ENCODE measurements around the gene C1QL4.
A peak's percentile ranks its signal among the peaks of the same experiment; 100 is the strongest.
"Not testable (repeated sequence)": the region's sequence is repeated elsewhere in the genome, so short reads cannot be mapped to it uniquely, and the experiment has no call there.

C1QL4 gene

DNA sequence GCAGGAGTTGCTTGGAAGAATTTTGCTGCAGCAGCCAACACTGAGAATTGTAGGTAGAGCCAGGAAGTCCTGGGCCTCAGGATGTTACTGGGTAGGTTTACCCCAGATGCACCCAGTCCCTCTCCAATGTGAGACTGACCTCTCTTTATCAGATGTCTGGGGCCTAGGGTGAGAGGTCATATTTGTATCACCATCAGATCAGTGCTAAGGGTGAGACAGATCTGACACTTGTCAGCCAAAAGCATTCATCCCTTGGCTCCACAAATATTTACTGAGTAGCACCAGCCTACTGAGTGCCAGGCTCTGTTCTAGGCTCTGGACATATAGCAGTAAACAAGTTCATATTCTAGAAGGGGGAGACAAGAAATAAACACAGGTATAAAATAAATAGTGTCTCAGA is 9.6 kb downstream of the C1QL4 start:
- DNase-seq (ENCODE audit: low read depth), result no peak
- H3K4me3 ChIP-seq (ENCODE audit: low read depth, low read length), result no peak overlapping the region
- TF ChIP-seq MYC (IDR thresholded peaks at IDR 0.05; ENCODE audit: low read depth, low read length) (no peak), POLR2A (IDR thresholded peaks at IDR 0.05; ENCODE audit: extremely low read depth, insufficient read length) (no peak)
- TF ChIP-seq, protein P1, sequence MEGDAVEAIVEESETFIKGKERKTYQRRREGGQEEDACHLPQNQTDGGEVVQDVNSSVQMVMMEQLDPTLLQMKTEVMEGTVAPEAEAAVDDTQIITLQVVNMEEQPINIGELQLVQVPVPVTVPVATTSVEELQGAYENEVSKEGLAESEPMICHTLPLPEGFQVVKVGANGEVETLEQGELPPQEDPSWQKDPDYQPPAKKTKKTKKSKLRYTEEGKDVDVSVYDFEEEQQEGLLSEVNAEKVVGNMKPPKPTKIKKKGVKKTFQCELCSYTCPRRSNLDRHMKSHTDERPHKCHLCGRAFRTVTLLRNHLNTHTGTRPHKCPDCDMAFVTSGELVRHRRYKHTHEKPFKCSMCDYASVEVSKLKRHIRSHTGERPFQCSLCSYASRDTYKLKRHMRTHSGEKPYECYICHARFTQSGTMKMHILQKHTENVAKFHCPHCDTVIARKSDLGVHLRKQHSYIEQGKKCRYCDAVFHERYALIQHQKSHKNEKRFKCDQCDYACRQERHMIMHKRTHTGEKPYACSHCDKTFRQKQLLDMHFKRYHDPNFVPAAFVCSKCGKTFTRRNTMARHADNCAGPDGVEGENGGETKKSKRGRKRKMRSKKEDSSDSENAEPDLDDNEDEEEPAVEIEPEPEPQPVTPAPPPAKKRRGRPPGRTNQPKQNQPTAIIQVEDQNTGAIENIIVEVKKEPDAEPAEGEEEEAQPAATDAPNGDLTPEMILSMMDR (IDR thresholded peaks at IDR 0.05; ENCODE audit: low read depth, low read length), result no peak
- TF ChIP-seq, protein P2, sequence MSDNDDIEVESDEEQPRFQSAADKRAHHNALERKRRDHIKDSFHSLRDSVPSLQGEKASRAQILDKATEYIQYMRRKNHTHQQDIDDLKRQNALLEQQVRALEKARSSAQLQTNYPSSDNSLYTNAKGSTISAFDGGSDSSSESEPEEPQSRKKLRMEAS (IDR thresholded peaks at IDR 0.05; ENCODE audit: low read depth, low read length), result no peak

- H3K4me3 ChIP-seq (ENCODE audit: low read depth, low read length), result no peak overlapping the region
- DNase-seq (ENCODE audit: low read depth), result no peak
- TF ChIP-seq POLR2A (IDR thresholded peaks at IDR 0.05; ENCODE audit: extremely low read depth, insufficient read length) (no peak), MYC (IDR thresholded peaks at IDR 0.05; ENCODE audit: low read depth, low read length) (no peak)
- TF ChIP-seq, protein P2 (IDR thresholded peaks at IDR 0.05; ENCODE audit: low read depth, low read length), result no peak
- TF ChIP-seq, protein P1 (IDR thresholded peaks at IDR 0.05; ENCODE audit: low read depth, low read length), result no peak
Observed at GRCh38 chr12:49325606-49326005, 11.4 kb downstream of the C1QL4 start.

GRCh38 chr12:49323524-49324097 is 13.4 kb downstream of the C1QL4 start:
- no peak for DNase-seq (ENCODE audit: low read depth)
- peak overlapping the region; percentile 93 for H3K4me3 ChIP-seq (ENCODE audit: low read depth, low read length)
- TF ChIP-seq, protein P2 (IDR thresholded peaks at IDR 0.05; ENCODE audit: low read depth, low read length), result no peak
- TF ChIP-seq MYC (IDR thresholded peaks at IDR 0.05; ENCODE audit: low read depth, low read length), result no peak
- TF ChIP-seq, protein P1 (IDR thresholded peaks at IDR 0.05; ENCODE audit: low read depth, low read length), result no peak
- TF ChIP-seq POLR2A (IDR thresholded peaks at IDR 0.05; ENCODE audit: extremely low read depth, insufficient read length), result no peak

DNA sequence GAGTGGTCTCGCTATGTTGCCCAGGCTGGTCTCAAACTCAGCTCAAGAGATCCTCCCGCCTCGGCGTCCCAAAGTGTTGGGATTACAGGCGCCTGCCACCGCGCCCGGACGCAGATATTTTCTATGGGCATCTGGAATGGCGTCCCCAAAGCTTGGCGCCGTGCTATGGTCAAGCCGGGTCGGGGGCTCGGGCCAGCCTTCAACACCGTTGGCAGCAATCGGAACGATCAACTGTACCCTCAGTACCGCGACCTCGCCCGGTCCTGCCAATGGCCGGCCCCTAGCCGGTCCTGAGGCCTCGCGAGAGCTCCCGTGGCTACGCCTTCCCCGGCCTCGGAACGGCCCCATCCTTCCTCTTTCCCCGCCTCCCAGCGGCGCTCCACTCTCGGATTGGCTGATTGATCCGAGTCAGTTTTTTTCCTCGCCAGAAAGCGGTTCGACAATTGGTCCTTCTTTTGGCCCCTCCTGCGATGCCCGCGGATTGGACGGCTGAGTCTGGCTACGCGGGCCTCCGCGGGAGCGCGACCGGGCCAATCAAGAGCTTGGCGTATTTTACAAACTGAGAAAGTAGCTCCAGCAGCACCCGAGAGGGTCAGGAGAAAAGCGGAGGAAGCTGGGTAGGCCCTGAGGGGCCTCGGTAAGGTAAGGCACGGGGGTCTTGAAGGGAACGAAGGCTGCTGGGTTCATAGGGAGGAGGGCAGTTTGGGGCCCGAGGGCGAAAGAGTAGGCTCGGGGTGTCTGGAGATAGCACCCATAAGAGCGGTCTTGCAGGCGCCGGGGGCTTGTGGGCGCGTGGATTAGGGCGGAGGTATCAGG is 14.1 kb downstream of the C1QL4 start, which contains the start of gene TROAP:
TROAP (plus strand) TSS at position 548 of the 816 bp plus-strand sequence. CDS start 354 bp downstream, outside the sequence.
- DNase-seq (ENCODE audit: low read depth), result peak; percentile 99
- peak; percentile 79 for TF ChIP-seq POLR2A (IDR thresholded peaks at IDR 0.05; ENCODE audit: extremely low read depth, insufficient read length)
- peak; percentile 36; the same call in 1 of the 2 replicates for TF ChIP-seq MYC (IDR thresholded peaks at IDR 0.05; ENCODE audit: low read depth, low read length)
- TF ChIP-seq, protein P1 (IDR thresholded peaks at IDR 0.05; ENCODE audit: low read depth, low read length), result no peak
- TF ChIP-seq, protein P2 (IDR thresholded peaks at IDR 0.05; ENCODE audit: low read depth, low read length), result peak; percentile 11
- peak within 1 kb of the TSS; percentile 93 for H3K4me3 ChIP-seq (ENCODE audit: low read depth, low read length)

DNA sequence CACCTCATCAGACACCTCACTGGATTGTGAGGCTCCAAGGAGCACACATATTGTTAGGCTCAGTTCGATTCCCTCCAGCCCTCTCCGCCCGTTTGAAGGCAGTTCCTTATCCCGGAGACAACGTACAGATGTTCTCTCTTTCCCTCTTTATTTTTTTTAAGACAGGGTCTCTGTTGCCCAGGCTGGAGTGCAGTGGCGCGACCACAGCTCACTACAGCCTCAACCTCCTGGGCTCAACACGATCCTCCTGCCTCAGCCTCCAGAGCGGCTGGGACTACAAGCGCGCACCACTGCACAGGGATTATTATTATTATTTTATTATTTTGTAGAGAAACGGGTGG is 14.7 kb downstream of the C1QL4 start:
- no peak for DNase-seq (ENCODE audit: low read depth)
- TF ChIP-seq POLR2A (IDR thresholded peaks at IDR 0.05; ENCODE audit: extremely low read depth, insufficient read length) (no peak), MYC (IDR thresholded peaks at IDR 0.05; ENCODE audit: low read depth, low read length) (no peak; the same call in 1 of the 2 replicates)
- TF ChIP-seq, protein P1 (IDR thresholded peaks at IDR 0.05; ENCODE audit: low read depth, low read length), result no peak
- TF ChIP-seq, protein P2 (IDR thresholded peaks at IDR 0.05; ENCODE audit: low read depth, low read length), result no peak
- H3K4me3 ChIP-seq (ENCODE audit: low read depth, low read length), result peak overlapping the region; percentile 73

DNA sequence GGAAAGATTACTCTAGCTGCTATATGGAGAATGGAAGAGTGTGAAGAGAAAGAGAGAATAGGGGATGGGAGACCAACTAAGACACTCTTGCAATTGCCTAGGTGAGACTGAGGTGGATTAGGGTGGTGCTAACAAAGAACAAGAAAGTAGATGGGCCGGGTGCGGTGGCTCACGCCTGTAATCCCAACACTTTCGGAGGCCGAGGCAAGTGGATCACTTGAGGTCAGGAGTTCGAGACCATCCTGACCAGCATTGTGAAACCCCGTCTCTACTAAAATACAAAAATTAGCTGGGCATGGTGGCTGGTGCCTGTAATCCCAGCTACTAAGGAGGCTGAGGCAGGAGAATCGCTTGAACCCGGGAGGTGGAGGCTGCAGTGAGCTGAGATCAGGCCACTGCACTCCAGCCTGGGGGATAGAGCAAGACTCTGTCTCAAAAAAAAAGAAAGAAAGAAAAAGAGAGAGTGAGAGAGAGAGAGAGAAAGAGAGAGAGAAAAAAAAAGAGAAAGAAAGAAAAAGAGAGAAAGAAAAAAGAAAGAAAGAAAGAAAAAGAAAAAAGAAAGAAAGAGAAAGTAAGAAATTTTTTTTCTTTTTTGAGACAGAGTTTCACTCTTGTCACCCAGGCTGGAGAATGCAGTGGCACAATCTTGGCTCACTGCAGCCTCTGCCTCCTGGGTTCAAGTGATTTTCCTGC is 16.4 kb downstream of the C1QL4 start:
- not testable (repeated sequence) for DNase-seq (ENCODE audit: low read depth); H3K4me3 ChIP-seq (ENCODE audit: low read depth, low read length)

- DNase-seq (ENCODE audit: low read depth); H3K4me3 ChIP-seq (ENCODE audit: low read depth, low read length): not testable (repeated sequence)
Observed at GRCh38 chr12:49317118-49317517, 19.9 kb downstream of the C1QL4 start.

Measured in NB4 (cell line).